ENCODE results near the gene TRPM5. TPM values are rescaled to one million over a fixed set of nuclear protein-coding genes. Genes with fewer than 3 reads are reported as not detected.

The TRPM5 gene
- total and polyA plus RNA-seq, 2 of the 4 experiments (the other 2 are of a cell fraction) = not detected

DNA sequence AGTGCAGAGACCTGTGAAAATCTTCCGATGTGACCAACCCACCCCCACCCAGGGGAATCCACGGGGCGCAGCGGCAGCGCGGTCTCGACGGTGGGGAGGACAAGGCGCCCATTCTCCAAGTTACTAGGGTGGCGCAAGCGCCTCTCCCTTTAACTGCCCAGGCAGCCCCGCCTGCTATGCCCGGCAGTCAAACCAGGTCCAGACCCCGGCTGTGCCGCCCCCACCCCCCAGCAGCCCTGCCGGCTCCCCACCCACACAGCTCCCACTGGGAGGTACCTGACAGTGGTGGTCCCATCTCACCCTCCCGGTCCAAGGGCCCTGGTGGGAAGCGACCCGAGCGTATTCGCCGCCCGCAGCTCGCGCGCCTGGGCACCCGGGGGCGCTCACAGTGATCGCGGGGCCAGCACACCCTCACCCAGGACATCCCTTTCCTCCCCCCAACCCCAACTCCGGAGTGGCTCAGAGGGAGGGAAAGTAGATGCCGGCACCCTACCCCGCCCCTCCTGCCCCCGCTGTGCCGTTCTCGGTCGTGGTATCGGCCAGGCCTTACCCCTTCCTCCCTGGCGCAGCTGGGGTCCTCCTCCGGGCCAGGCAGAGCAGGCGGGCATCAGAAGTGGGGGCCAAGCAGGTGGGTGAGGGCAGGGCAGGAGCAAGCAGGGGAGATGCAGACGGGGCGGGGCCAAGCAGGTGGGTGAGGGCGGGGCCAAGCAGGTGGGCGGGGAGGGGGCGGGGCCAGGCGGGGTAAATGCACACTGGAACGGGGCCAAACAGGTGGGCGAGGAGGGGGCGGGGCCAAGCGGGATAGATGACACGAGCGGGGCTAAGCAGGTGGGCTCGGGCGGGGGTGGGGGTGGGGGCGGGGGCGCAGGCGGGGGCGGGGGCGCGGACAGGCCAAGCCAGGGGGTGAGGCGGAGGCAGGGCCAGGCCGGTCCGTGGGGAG is at the start of gene TRPM5 (continued):
- TF ChIP-seq, protein P1, sequence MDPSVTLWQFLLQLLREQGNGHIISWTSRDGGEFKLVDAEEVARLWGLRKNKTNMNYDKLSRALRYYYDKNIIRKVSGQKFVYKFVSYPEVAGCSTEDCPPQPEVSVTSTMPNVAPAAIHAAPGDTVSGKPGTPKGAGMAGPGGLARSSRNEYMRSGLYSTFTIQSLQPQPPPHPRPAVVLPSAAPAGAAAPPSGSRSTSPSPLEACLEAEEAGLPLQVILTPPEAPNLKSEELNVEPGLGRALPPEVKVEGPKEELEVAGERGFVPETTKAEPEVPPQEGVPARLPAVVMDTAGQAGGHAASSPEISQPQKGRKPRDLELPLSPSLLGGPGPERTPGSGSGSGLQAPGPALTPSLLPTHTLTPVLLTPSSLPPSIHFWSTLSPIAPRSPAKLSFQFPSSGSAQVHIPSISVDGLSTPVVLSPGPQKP (IDR thresholded peaks at IDR 0.05; ENCODE audit: borderline replicate concordance, low read depth, low read length) = no peak

DNA sequence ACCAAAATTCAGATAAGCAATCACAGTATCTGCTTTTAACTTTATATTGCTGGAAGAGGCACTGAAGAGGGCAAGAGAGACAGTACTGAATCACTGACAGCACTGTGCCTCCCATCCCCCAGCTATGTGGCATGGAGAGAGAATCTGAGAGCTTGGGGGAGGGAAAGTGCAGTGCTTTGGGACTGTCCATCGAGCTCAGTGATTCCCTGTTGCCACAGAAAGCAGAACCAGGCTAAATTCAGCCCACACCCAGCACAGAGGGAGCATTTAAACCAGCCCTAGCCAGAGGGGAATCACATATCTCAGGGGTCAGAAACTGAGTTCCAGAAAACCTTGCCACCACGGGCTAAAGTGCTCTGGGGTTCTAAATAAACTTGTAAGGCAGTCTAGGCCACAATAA is 44.8 kb upstream of the TRPM5 start:
- no peak overlapping the region for H2BK20ac ChIP-seq (ENCODE audit: low read depth, low read length)
- intact Hi-C loops (cut with micrococcal nuclease) (no loop called here), dilution Hi-C loops (cut with HindIII; ENCODE audit: low sequenced_read_pairs, unreplicated experiment) (no loop called here), in situ Hi-C loops (cut with MboI; ENCODE audit: low sequenced_read_pairs) (no loop called here)
- no peak overlapping the region for H3K23ac ChIP-seq (ENCODE audit: low read depth, low read length)
- H4K91ac ChIP-seq (ENCODE audit: insufficient read depth, low read depth, low read length) = no peak overlapping the region
- H3K4me3 ChIP-seq (ENCODE audit: insufficient read depth, low read depth, low read length) = no peak overlapping the region
- no peak overlapping the region for H4K5ac ChIP-seq (ENCODE audit: low read depth, low read length)
- no peaks in the 10 kb centered on the region for H3K79me1 ChIP-seq (ENCODE audit: low read depth in 1 of 2, low read length in 2 of 2)
- no peak overlapping the region for H2BK120ac ChIP-seq (ENCODE audit: low read depth, low read length)
- H3K4me2 ChIP-seq (ENCODE audit: low read depth, low read length) = no peak overlapping the region
- no peak overlapping the region for H2AK9ac ChIP-seq (replicated peaks; ENCODE audit: low read depth, low read length, poor library complexity)
- CTCF ChIA-PET = no interaction called here
- no peak overlapping the region for H3K4ac ChIP-seq (ENCODE audit: low read depth, low read length)
- no peaks in the 10 kb centered on the region for H3K36me3 ChIP-seq (ENCODE audit: control insufficient read depth, insufficient read depth, low read length)
- TF ChIP-seq RFX5 (IDR thresholded peaks at IDR 0.05; ENCODE audit: low read depth, low read length) (no peak), FOS (IDR thresholded peaks at IDR 0.05; ENCODE audit: low read depth, low read length) (no peak), CHD1 (IDR thresholded peaks at IDR 0.05; ENCODE audit: low read depth, low read length) (no peak), NFE2L2 (IDR thresholded peaks at IDR 0.05; ENCODE audit: low read depth, low read length) (no peak), RAD21 (IDR thresholded peaks at IDR 0.05; ENCODE audit: low read length) (no peak), SMC3 (IDR thresholded peaks at IDR 0.05; ENCODE audit: low read depth, low read length) (no peak), MXI1 (IDR thresholded peaks at IDR 0.05; ENCODE audit: borderline replicate concordance, low read depth, low read length) (no peak), MAZ (IDR thresholded peaks at IDR 0.05; ENCODE audit: borderline replicate concordance, low read depth, low read length) (no peak)
- TF ChIP-seq, protein P2, sequence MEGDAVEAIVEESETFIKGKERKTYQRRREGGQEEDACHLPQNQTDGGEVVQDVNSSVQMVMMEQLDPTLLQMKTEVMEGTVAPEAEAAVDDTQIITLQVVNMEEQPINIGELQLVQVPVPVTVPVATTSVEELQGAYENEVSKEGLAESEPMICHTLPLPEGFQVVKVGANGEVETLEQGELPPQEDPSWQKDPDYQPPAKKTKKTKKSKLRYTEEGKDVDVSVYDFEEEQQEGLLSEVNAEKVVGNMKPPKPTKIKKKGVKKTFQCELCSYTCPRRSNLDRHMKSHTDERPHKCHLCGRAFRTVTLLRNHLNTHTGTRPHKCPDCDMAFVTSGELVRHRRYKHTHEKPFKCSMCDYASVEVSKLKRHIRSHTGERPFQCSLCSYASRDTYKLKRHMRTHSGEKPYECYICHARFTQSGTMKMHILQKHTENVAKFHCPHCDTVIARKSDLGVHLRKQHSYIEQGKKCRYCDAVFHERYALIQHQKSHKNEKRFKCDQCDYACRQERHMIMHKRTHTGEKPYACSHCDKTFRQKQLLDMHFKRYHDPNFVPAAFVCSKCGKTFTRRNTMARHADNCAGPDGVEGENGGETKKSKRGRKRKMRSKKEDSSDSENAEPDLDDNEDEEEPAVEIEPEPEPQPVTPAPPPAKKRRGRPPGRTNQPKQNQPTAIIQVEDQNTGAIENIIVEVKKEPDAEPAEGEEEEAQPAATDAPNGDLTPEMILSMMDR (conservative IDR thresholded peaks at IDR 0.05; ENCODE audit: low read depth, low read length) = no peak
- TF ChIP-seq, protein P3, sequence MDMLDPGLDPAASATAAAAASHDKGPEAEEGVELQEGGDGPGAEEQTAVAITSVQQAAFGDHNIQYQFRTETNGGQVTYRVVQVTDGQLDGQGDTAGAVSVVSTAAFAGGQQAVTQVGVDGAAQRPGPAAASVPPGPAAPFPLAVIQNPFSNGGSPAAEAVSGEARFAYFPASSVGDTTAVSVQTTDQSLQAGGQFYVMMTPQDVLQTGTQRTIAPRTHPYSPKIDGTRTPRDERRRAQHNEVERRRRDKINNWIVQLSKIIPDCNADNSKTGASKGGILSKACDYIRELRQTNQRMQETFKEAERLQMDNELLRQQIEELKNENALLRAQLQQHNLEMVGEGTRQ (IDR thresholded peaks at IDR 0.05; ENCODE audit: low read depth, low read length) = no peak
- DNase-seq (no peak), ATAC-seq (ENCODE audit: low read depth) (no peak)
- H3K9me1 ChIP-seq (ENCODE audit: insufficient read depth, low read length) = no peaks in the 10 kb centered on the region
- H3K14ac ChIP-seq (replicated peaks; ENCODE audit: low read depth, low read length) = no peak overlapping the region
- H4K20me1 ChIP-seq (ENCODE audit: insufficient read depth, low read length) = no peaks in the 10 kb centered on the region
- peaks cover 5% of the 10 kb centered on the region for H3K27me3 ChIP-seq (ENCODE audit: control insufficient read depth, insufficient read depth, low read length)
- H3K18ac ChIP-seq (ENCODE audit: low read depth, low read length) = no peak overlapping the region
- no peaks in the 10 kb centered on the region for H3K4me1 ChIP-seq (ENCODE audit: control insufficient read depth, insufficient read depth, low read length)
- H2BK5ac ChIP-seq (ENCODE audit: low read depth, low read length, poor library complexity, severe bottlenecking) = no peak overlapping the region
- no peak overlapping the region for H3K9ac ChIP-seq (ENCODE audit: low read depth, low read length)
- no peak overlapping the region for H2AFZ ChIP-seq (replicated peaks; ENCODE audit: low read length, poor library complexity)
- H2BK15ac ChIP-seq (ENCODE audit: low read depth, low read length) = no peak overlapping the region
- no peak overlapping the region for H4K8ac ChIP-seq (ENCODE audit: low read depth in 2 of 2, low read length in 2 of 2)
- H2AK5ac ChIP-seq (ENCODE audit: low read depth, low read length) = no peak overlapping the region
- BruUV-seq (replicated peaks) = no TSS peak
- POLR2A ChIA-PET (ENCODE audit: unreplicated experiment) = no interaction called here
- no peak overlapping the region for H3K56ac ChIP-seq (ENCODE audit: extremely low read depth, insufficient read depth, low read length)
- H3K9me3 ChIP-seq (ENCODE audit: control insufficient read depth, insufficient read depth, low read length) = peaks cover 7% of the 10 kb centered on the region; the same call in 1 of the 2 replicates
- no peak overlapping the region for H3K27ac ChIP-seq (ENCODE audit: insufficient read depth, low read length)
- no CpG with 5 or more reads among the region's 2 CpGs for WGBS, 2 experiments (ENCODE audit: extremely low coverage in 2 of 2, insufficient read length in 1 of 2)
